Measurements from ENCODE around the gene FAM204A.
A peak's percentile ranks its signal among the peaks of the same experiment; 100 is the strongest.

Gene FAM204A

DNA sequence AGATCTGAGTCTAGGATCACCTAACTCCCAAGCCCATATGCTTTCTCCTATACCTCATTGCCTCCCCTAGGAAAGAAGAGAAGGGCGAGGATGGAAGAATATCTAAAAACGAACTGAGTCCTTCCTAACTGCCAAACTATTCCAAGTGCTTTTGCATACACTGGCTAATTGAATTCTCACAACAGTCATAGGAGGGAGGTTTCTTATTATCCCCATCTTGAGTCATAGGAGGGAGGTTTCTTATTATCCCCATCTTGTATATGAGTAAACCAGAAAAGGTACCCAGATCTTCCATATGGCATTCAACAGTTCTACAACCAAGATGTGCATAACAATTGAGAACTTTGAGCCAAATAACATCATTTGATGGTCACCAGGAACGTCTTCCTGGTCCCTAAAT is 13.1 kb upstream of the FAM204A start:
- H3K4me3 ChIP-seq (ENCODE audit: low read depth, low read length): no peak overlapping the region
- in situ Hi-C loops (cut with HindIII; ENCODE audit: low sequenced_read_pairs): no loop called here
- DNase-seq (ENCODE audit: low read depth): no peak
- TF ChIP-seq, protein P1, sequence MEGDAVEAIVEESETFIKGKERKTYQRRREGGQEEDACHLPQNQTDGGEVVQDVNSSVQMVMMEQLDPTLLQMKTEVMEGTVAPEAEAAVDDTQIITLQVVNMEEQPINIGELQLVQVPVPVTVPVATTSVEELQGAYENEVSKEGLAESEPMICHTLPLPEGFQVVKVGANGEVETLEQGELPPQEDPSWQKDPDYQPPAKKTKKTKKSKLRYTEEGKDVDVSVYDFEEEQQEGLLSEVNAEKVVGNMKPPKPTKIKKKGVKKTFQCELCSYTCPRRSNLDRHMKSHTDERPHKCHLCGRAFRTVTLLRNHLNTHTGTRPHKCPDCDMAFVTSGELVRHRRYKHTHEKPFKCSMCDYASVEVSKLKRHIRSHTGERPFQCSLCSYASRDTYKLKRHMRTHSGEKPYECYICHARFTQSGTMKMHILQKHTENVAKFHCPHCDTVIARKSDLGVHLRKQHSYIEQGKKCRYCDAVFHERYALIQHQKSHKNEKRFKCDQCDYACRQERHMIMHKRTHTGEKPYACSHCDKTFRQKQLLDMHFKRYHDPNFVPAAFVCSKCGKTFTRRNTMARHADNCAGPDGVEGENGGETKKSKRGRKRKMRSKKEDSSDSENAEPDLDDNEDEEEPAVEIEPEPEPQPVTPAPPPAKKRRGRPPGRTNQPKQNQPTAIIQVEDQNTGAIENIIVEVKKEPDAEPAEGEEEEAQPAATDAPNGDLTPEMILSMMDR (IDR thresholded peaks at IDR 0.05; ENCODE audit: low read depth, low read length, missing control alignments): no peak

DNA sequence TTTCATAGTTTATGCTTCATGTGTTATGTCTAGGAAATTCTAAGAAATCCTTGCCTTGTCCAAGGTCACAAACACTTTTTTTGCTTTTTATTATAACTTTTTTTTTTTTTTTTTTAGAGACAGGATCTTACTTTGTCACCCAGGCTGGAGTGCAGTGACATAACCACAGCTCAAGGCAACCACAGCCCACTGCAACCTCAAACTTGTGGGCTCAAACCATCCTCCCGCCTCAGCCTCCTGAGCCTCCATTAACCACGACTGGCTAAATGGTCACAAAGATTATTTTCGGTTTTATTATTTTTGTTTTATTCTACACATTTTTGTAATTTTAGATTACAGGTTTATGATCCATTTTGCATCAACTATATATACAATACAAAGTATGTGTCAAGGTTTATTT is 7.1 kb upstream of the FAM204A start:
- no peak for DNase-seq (ENCODE audit: low read depth)
- TF ChIP-seq, protein P1 (IDR thresholded peaks at IDR 0.05; ENCODE audit: low read depth, low read length, missing control alignments): no peak
- no peak overlapping the region for H3K4me3 ChIP-seq (ENCODE audit: low read depth, low read length)
- in situ Hi-C loops (cut with HindIII; ENCODE audit: low sequenced_read_pairs): no loop called here

DNA sequence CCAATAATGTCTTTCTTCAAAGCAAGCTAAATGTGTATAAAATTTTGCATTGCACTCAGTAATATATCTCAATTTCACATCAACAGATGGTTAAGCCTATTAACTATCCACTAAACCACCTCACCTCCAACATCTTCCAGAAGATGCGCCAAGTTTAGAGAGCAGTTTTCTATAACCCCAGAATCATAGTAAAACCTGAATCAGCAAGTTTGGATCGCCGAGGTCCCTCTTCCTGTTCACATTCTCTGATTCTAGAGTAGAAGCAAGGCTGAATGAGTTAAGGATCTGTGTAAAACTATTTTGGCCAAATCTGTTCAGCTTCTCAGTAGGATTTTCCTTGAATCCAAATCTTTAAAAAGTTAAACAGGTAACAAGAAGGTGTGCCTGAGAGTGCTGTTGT is 1.4 kb upstream of the FAM204A start:
- in situ Hi-C loops (cut with HindIII; ENCODE audit: low sequenced_read_pairs): no loop called here
- DNase-seq (ENCODE audit: low read depth): no peak
- TF ChIP-seq, protein P1 (IDR thresholded peaks at IDR 0.05; ENCODE audit: low read depth, low read length, missing control alignments): no peak
- no peak overlapping the region for H3K4me3 ChIP-seq (ENCODE audit: low read depth, low read length)

DNA sequence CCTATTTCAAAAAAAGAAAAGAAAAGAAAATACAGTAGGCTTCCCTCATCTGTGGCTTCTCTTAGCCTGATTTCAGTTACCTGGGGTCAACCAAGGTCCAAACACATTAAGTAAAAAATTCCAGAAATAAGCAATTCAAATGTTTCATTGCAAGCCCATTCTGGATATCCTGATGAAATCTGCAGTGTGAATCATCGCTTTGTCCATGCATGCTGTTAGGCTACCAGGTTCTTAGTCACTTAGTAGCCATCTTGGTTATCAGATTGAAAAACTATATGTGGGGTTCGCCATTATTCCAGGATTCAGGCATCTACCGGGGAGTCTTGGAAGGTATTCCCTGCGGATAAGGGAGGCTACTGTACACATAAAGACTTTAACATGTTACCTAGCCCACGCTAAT is 991 bp upstream of the FAM204A start:
- in situ Hi-C loops (cut with HindIII; ENCODE audit: low sequenced_read_pairs): no loop called here
- DNase-seq (ENCODE audit: low read depth): no peak
- TF ChIP-seq, protein P1 (IDR thresholded peaks at IDR 0.05; ENCODE audit: low read depth, low read length, missing control alignments): no peak
- H3K4me3 ChIP-seq (ENCODE audit: low read depth, low read length): no peak overlapping the region

DNA sequence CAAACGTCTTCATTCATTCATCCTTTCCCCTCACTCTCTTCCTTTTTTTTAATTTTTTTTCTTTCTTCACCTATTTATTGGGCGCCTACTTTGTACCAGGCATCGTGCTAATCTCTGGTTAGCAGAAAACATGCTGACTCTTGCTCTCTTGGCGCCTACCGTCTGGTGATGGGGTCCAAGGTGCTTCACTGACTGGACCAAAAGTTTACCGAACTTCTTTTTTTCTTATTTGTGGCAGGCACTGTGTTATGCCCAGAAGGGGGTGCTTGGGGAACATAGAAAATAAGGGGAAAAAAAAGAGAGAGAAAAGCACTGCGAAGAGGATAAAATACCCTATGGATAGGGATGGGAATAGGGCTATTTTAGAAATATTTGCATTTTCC is 505 bp upstream of the FAM204A start:
- in situ Hi-C loops (cut with HindIII; ENCODE audit: low sequenced_read_pairs): no loop called here
- TF ChIP-seq, protein P1 (IDR thresholded peaks at IDR 0.05; ENCODE audit: low read depth, low read length, missing control alignments): no peak
- H3K4me3 ChIP-seq (ENCODE audit: low read depth, low read length): peak overlapping the region; percentile 96
- no peak for DNase-seq (ENCODE audit: low read depth)

DNA sequence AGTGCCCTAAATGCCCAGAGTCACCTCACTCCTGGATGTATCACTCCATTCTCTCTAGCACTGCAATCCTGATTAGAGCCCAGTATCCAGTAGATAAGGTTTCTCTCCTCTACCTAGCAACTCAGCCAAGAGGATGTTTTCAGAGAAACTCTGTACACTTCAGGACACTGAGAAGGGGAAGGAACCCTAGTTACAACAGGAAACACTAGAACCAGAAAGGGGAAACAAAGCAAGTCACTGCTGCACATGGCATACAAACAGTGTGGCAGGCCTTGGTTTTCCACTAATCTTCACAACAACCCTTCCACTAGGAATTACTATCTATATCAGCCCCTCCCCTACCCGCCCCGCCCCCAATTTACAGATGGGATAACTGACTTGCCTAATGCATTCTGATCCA is 1.6 kb downstream of the FAM204A start:
- H3K4me3 ChIP-seq (ENCODE audit: low read depth, low read length): no peak overlapping the region
- DNase-seq (ENCODE audit: low read depth): no peak
- TF ChIP-seq, protein P1 (IDR thresholded peaks at IDR 0.05; ENCODE audit: low read depth, low read length, missing control alignments): no peak
- in situ Hi-C loops (cut with HindIII; ENCODE audit: low sequenced_read_pairs): no loop called here

DNA sequence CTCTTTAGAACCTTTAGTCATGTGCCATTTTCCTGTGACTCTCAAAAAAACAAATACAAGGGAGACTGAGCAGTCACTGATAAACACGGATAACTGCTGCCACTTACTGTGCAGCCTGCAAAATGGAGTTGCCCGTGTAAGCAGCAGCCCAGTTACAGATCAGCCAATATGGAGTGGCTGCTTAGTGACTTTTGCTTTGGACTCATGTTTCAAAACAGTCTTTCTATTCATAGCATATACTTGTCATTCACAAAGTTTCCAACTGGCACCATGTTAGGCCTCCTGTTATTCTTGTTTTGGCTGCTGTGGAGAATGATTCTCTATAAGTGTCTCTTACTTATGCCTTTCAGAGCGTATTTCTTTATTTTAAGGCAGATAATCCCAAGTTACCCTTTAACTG is 3.0 kb downstream of the FAM204A start:
- DNase-seq (ENCODE audit: low read depth): no peak
- in situ Hi-C loops (cut with HindIII; ENCODE audit: low sequenced_read_pairs): loop anchor here (10.0 kb wide), 1 partner anchor 304 kb away; no protein-coding TSS in a partner anchor
- H3K4me3 ChIP-seq (ENCODE audit: low read depth, low read length): no peak overlapping the region
- TF ChIP-seq, protein P1 (IDR thresholded peaks at IDR 0.05; ENCODE audit: low read depth, low read length, missing control alignments): no peak

Data from astrocyte of the cerebellum (primary cell).